NCI-H2081 treated with DMSO at 0.1 percent for 48 hours (cell line): Measurements from ENCODE around the gene NTRK3.

Source experiments
- DNase-seq: peaks from one replicate; lab custom pipeline; 2025; lab: John Stamatoyannopoulos, UW

Gene NTRK3

DNA sequence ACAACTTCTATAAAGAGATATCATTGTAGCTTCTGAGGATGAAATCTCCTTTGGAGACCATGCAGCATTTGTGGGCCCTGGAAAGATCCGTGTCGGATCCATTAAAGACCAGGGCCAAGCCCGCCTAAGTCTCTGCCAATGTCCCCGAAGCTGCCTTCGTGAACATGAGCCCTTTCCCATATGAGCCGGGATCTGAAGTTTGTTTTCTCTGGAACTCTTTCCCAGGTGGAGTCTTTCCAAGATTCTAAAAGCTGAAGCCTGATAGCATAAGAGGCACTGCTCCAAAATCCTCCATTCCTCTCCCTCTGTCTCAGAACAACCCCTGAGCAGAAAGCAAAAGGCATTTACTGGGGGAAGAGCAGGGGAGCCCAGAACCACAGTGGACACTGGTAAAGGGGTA is 274.6 kb downstream of the NTRK3 start:
- DNase-seq = no peak

GRCh38 chr15:87977907-87978306 is 278.6 kb downstream of the NTRK3 start:
- DNase-seq = no peak

DNA sequence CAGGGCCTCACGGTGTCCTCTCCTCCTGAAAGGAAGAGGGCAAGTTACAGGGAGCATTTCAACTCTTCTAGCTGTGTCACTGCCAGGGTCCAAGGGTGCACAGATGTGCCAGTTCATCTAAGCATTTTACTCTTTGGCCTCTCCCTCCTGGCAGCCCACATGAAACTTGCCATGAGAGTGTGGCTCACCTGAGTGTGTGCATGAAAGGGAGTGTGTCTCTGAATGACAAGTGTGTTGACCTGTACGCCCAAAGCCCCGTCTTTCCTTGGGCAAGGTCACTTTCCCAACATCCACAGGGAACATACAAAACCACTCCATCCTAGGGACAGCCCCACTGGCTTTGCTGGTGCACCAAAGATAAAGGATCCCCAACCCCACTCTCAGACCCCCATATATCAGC is 280.0 kb downstream of the NTRK3 start:
- DNase-seq = no peak

DNA sequence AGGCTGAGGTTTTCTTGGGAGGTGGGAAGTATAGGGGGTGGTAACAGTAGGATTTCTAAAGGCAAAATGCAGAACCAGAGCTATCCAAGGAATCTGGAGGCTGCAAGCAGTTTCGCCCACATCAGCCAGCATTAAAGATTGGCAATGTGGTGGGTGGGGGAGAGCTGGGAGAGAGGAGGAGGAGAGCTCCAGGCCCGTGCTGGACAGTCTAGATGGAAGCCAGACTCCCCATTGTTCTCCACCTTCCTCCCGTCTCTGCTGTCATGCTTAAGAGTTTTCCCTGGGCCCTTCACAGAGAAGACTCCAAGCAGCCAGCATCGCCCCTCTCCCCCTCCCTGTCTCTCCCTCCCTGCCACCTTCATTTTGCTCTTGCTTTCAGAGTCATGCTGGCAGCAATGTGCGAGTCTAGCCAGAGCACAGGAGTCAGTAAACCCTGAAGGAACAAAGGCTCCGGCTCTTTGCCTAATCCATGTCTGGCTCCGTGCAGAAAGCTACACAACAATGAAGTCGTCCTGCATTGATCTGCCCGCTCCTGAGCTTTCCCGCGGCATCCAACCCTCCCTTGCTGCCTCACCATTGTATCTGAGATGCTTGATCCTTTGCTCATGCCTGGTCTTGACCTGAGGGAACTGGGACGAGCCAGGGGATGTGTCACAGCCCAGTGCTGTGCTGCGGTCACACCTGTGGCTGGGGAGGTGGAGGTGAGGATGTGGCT is 282.9 kb downstream of the NTRK3 start:
- DNase-seq = no peak

GRCh38 chr15:87971076-87971475 is 285.5 kb downstream of the NTRK3 start:
- DNase-seq = no peak

DNA sequence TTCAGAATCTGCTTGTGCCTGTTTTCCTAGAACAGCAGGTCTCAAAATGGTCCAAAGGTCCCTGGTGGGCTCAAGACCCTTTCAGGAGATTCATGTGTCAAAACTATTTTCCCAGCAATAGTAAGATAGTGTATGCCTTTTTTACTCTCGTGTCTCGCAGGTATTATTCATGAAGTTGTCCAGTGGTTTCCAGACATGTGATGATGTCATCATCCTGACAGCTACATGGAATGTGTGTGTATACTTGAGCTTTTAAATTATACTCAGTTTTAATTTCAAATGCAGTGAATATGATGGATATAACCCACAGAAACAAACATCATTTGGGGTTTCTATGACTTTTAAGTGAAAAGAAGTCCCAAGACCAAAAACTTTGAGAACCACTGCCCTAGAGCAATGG is 288.6 kb downstream of the NTRK3 start:
- DNase-seq = no peak

GRCh38 chr15:87965304-87965703 is 291.2 kb downstream of the NTRK3 start:
- no peak for DNase-seq

DNA sequence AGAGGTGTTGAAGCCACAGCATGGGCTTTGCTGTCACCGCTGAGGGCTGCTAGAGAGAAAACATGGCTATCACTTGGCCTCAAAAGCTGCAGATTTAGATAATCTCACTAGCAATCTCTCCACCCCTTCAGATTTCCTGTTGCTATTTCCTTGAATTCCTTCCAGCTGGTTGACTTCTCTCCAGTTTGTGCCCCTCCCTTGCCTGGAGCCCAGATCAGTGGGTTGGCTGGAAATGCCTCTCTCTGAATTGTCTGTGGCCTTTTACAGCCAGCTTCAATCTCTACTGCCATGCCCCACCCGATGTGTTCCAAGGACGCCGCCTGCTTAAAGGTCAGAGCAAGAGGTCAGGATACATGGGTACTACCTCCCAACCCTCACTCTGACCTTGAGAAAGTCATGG is 294.1 kb downstream of the NTRK3 start:
- no peak for DNase-seq

DNA sequence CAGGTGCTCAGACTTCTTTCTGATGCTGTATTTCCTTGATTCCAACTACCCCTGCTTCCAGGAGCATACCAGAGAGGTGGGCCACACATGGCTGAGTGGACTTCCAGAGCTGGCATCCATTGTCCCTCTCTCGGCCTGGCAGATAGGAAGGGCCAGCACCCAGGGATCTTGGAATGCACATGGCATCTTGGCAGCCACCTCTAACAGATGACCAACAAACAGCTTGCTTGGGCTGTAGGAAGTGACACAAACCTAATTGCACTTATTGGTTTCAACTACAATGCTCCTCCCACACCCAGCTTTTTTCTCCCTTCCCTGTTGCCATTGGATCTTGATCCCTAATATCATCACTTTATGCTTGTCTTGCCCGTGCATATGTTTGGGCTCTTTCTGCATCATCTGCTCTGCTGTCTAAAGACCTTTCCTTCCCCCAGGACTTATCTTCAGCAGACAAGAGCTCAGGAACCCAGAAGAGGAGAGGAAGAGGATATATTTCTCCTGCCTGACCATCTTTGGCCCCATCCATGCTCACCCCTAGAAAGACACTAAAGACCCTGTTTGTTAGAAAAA is 294.6 kb downstream of the NTRK3 start:
- DNase-seq = no peak

GRCh38 chr15:87959662-87960061 is 296.9 kb downstream of the NTRK3 start:
- no peak for DNase-seq

DNA sequence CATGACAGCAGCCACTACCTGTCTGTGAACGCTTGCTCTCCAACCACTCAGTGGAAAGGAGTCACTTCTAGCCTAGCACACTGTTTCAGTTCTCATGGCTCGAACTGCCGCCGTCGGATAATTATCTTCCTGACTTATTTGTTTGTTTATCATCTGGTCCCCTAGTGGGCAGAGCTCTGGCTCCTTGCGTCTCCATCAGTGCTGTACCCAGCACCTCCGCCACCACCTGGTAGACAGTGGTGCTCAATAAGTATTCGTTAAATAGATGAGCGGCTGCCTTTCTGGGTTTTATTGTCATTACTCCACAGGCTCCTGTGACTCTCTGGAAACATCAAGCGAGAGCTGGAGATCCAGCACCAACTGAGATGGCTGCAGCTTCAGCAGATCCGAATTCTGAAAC is 297.5 kb downstream of the NTRK3 start:
- no peak for DNase-seq

DNA sequence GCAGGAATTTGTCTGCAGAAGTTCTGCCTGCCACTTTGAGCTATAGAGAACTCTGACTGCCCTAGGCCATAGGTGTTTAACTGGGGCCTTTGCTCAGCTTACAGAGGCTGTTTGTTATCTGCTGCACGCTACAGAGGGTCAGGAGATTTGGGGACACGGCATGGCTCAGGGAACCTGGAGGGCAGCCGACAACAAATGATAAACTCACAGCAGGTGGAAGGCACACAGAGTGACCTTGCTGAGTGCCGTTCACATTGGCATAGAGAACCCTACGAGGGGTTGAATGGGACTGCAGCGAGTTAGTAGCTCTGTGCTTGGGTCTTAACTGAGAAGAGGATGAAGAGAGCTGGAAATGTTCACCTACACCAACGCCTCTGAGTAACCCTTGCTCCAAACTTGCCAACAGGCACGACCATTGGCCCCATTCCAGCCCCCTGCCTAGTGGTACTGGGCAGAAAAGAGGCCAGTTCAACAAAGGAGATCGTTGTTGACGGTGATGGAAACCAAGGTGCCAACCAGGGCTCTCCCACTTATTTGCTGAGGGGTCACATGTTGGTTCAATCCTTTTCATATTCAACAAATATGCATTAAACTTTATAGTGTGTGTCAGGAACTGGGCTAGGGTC is 301.1 kb downstream of the NTRK3 start:
- DNase-seq = no peak

DNA sequence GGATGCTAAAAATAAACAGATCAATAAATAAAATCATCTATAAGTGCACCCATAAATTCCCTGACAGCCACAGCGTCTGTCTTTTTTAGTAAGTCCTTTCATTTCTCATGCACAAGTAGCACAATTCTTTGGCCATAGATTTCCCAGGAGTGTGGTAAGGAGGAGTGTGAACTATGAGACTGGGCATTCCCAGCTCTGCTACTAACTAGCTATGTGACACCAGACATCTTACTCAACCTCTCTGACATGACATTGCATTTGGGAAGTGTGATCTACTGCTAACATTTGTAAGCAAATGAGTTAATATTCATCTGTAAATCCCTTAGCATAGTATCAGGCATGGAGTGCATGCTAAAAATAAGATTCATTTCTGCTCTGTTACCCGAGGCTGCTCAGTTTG is 301.7 kb downstream of the NTRK3 start:
- no peak for DNase-seq

GRCh38 chr15:87952736-87953287 is 303.7 kb downstream of the NTRK3 start:
- DNase-seq = no peak

GRCh38 chr15:87949575-87950223 is 306.8 kb downstream of the NTRK3 start:
- no peak for DNase-seq

- no peak for DNase-seq
Measured at GRCh38 chr15:87949151-87949574, 307.4 kb downstream of the NTRK3 start.

- DNase-seq = no peak
Measured at GRCh38 chr15:87947560-87947959, 309.0 kb downstream of the NTRK3 start.

GRCh38 chr15:87945246-87945645 is 311.3 kb downstream of the NTRK3 start:
- no peak for DNase-seq

GRCh38 chr15:87944691-87945090 is 311.8 kb downstream of the NTRK3 start:
- DNase-seq = no peak

DNA sequence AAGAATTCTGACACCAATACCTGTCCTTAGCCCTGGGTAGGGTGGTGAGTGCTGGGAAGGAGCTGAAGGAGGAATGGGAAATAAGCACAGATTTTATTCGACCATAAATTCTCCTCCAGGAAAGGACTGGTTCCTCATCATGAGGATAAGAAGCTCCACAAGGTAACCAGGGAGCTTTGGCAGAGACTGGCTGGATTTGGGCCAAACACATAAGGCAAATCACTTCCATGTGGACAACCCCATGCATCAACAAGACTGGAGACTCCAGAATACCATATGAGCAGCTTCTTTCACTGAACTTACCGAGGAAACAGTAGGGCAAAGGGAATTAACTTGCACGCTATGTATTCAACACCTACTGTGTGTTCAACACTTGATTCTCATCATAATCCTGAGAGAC is 312.5 kb downstream of the NTRK3 start:
- no peak for DNase-seq

- DNase-seq = no peak
Measured at GRCh38 chr15:87943626-87944025, 312.9 kb downstream of the NTRK3 start.

GRCh38 chr15:87942316-87942715 is 314.2 kb downstream of the NTRK3 start:
- no peak for DNase-seq

DNA sequence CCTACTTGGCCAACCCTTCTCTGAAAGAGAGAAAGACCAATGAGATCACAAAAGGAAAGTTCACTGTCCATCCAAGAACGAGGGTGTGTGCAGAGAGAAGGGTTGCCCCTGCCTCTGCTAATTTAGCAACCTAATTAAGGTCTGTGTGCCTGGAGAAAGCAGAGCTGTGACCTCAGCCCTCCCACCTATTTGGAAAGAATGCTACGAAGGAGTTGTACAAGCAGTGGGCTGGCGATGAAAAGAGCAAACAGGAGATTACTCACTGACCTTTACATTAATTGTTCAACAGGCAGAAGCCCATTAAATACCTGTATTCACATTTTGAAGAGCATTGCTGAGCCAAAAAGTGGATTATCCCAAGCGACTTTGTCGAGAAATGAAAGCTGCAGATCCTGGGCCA is 314.9 kb downstream of the NTRK3 start:
- DNase-seq = no peak
